ENCODE measurements around the gene OTX2.

- TF ChIP-seq, protein P1, sequence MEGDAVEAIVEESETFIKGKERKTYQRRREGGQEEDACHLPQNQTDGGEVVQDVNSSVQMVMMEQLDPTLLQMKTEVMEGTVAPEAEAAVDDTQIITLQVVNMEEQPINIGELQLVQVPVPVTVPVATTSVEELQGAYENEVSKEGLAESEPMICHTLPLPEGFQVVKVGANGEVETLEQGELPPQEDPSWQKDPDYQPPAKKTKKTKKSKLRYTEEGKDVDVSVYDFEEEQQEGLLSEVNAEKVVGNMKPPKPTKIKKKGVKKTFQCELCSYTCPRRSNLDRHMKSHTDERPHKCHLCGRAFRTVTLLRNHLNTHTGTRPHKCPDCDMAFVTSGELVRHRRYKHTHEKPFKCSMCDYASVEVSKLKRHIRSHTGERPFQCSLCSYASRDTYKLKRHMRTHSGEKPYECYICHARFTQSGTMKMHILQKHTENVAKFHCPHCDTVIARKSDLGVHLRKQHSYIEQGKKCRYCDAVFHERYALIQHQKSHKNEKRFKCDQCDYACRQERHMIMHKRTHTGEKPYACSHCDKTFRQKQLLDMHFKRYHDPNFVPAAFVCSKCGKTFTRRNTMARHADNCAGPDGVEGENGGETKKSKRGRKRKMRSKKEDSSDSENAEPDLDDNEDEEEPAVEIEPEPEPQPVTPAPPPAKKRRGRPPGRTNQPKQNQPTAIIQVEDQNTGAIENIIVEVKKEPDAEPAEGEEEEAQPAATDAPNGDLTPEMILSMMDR (IDR thresholded peaks at IDR 0.05): no peak
- TF ChIP-seq POLR2A (IDR thresholded peaks at IDR 0.05) (no peak), EP300 (IDR thresholded peaks at IDR 0.05; ENCODE audit: low read depth) (no peak)
Observed at GRCh38 chr14:56812364-56813141, 2.3 kb upstream of the OTX2 start.

Data from transverse colon (tissue), 3 donors.